ENCODE data around the gene SH3BP5L.

The SH3BP5L gene

GRCh38 chr1:248850124-248850523 lies 24.4 kb upstream of the SH3BP5L start:
- DNase-seq (ENCODE audit: extremely low read depth, low read depth): no peak
- no peak for TF ChIP-seq CTCF (IDR thresholded peaks at IDR 0.05; ENCODE audit: low read depth, low read length)

GRCh38 chr1:248849637-248850036 lies 23.9 kb upstream of the SH3BP5L start:
- no peak for TF ChIP-seq CTCF (IDR thresholded peaks at IDR 0.05; ENCODE audit: low read depth, low read length)
- no peak for DNase-seq (ENCODE audit: extremely low read depth, low read depth)

GRCh38 chr1:248849152-248849551 lies 23.4 kb upstream of the SH3BP5L start:
- no peak for TF ChIP-seq CTCF (IDR thresholded peaks at IDR 0.05; ENCODE audit: low read depth, low read length)
- no peak for DNase-seq (ENCODE audit: extremely low read depth, low read depth)

GRCh38 chr1:248848602-248849001 lies 22.9 kb upstream of the SH3BP5L start:
- TF ChIP-seq CTCF (IDR thresholded peaks at IDR 0.05; ENCODE audit: low read depth, low read length): no peak
- DNase-seq (ENCODE audit: extremely low read depth, low read depth): no peak

GRCh38 chr1:248847956-248848561 lies 22.3 kb upstream of the SH3BP5L start:
- TF ChIP-seq CTCF (IDR thresholded peaks at IDR 0.05; ENCODE audit: low read depth, low read length): no peak
- no peak for DNase-seq (ENCODE audit: extremely low read depth, low read depth)

GRCh38 chr1:248847181-248847955 lies 21.7 kb upstream of the SH3BP5L start:
- no peak for DNase-seq (ENCODE audit: extremely low read depth, low read depth)
- no peak for TF ChIP-seq CTCF (IDR thresholded peaks at IDR 0.05; ENCODE audit: low read depth, low read length)

GRCh38 chr1:248844526-248844925 lies 18.8 kb upstream of the SH3BP5L start:
- no peak for DNase-seq (ENCODE audit: extremely low read depth, low read depth)

More at GRCh38 chr1:248844526-248844925, 18.8 kb upstream of the SH3BP5L start:
- no peak for TF ChIP-seq CTCF (IDR thresholded peaks at IDR 0.05; ENCODE audit: low read depth, low read length)

Data from AG09319 (cell line).